Endothelial cell of umbilical vein (primary cell): Measurements from ENCODE around the gene KRTAP1-1. TPM values are rescaled to one million over a fixed set of nuclear protein-coding genes. Genes with fewer than 3 reads are reported as not detected.

Experiments
- BruUV-seq: library from RNA; stranded (reverse); fragments of 400-500 nt; replicated peaks from 2 replicates; lab custom pipeline; 2021; lab: Mats Ljungman, UMichigan
- CTCF ChIA-PET: fragments of 300-600, 350-600 bp; sonication (Branson Sonifier 250); formaldehyde crosslinking; loops from one replicate; lab custom pipeline; 2021; ENCODE audit warnings: antibody characterized with exemption, inconsistent platforms; lab: Charles Lee
- POLR2A ChIA-PET: fragments of 300-600, 350-600 bp; sonication (Branson Sonifier 250); formaldehyde crosslinking; loops from one replicate; lab custom pipeline; 2021; ENCODE audit warnings: antibody characterized with exemption, inconsistent platforms; lab: Charles Lee
- DNase-seq: peaks from one replicate; pipeline ENCODE4 v3.0.0-alpha.2; 2011; ENCODE audit warnings: low read depth, low spot score
- FAIRE-seq: peaks from 2 replicates; lab custom pipeline; 2011; peaks lifted over from hg19 to GRCh38; lab: Jason Lieb, UNC
- H2AFZ ChIP-seq: 2 replicates; pipeline ENCODE4 v1.6.0; 2012; ENCODE audit warnings: low read depth, low read length, control low read depth, inconsistent platforms
- H3K27ac ChIP-seq: 2 replicates; pipeline ENCODE4 v1.5.1; 2011; ENCODE audit warnings: low read depth, mild to moderate bottlenecking, control low read depth, low read length, moderate library complexity; ENCODE audit not compliant: insufficient read depth
- H3K27me3 ChIP-seq, 2 experiments: 2 replicates each; pipeline versions ENCODE4 v1.6.0 to v1.6.1; 2011; ENCODE audit warnings: low read length in 2 of 2, mixed read lengths in 1 of 2; ENCODE audit not compliant: control insufficient read depth in 2 of 2, insufficient read depth in 2 of 2
- H3K36me3 ChIP-seq, 2 experiments: 2 replicates in 1 of 2; 3 replicates in 1 of 2; pipeline ENCODE4 v1.5.1; 2011; ENCODE audit warnings: low read length in 2 of 2, mild to moderate bottlenecking in 1 of 2, moderate library complexity in 1 of 2; ENCODE audit not compliant: control insufficient read depth in 2 of 2, insufficient read depth in 2 of 2; ENCODE audit errors: extremely low read depth in 1 of 2
- H3K4me1 ChIP-seq: 3 replicates; pipeline ENCODE4 v1.5.1; 2011; ENCODE audit warnings: mild to moderate bottlenecking, low read length; ENCODE audit not compliant: control insufficient read depth, insufficient read depth; ENCODE audit errors: extremely low read depth
- H3K4me2 ChIP-seq: 2 replicates; pipeline ENCODE4 v1.6.1; 2011; ENCODE audit warnings: low read length, control low read depth, mixed read lengths; ENCODE audit not compliant: insufficient read depth
- H3K4me3 ChIP-seq, 3 experiments: fragments of 200-600 bp in 1 of 3; sonication (generic), shearing (Covaris generic) in 1 of 3; replicated peaks in 1 of 3; 2 replicates each; pipeline ENCODE4 v1.5.1; 2011 to 2016; ENCODE audit warnings: control low read depth in 3 of 3, low read length in 3 of 3, mild to moderate bottlenecking in 2 of 3, inconsistent platforms in 1 of 3, low read depth in 1 of 3, moderate library complexity in 1 of 3; ENCODE audit not compliant: insufficient read depth in 1 of 3
- H3K79me2 ChIP-seq: 2 replicates; pipeline ENCODE4 v1.6.0; 2012; ENCODE audit warnings: low read length, inconsistent platforms; ENCODE audit not compliant: control insufficient read depth, insufficient read depth
- H3K9ac ChIP-seq: replicated peaks from 2 replicates; pipeline ENCODE3; 2011; ENCODE audit warnings: low read length, control low read depth; ENCODE audit not compliant: insufficient read depth; ENCODE audit errors: extremely low read depth
- H3K9me1 ChIP-seq: replicated peaks from 3 replicates; pipeline ENCODE4 v1.6.0; 2011; ENCODE audit warnings: mild to moderate bottlenecking, low read length; ENCODE audit not compliant: control insufficient read depth, insufficient read depth; ENCODE audit errors: extremely low read depth
- H3K9me3 ChIP-seq: replicated peaks from 2 replicates; pipeline ENCODE4 v1.5.1; 2012; ENCODE audit warnings: low read length, inconsistent platforms; ENCODE audit not compliant: control insufficient read depth, insufficient read depth
- H4K20me1 ChIP-seq: replicated peaks from 2 replicates; pipeline ENCODE3; 2011; ENCODE audit warnings: mild to moderate bottlenecking, low read length; ENCODE audit not compliant: control insufficient read depth, insufficient read depth; ENCODE audit errors: extremely low read depth
- EZH2 ChIP-seq: IDR thresholded peaks from 2 replicates; pipeline ENCODE4 v1.6.1; 2012; ENCODE audit warnings: borderline replicate concordance, low read depth, mild to moderate bottlenecking, moderate library complexity, low read length, inconsistent platforms; ENCODE audit not compliant: severe bottlenecking
- GATA2 ChIP-seq: IDR thresholded peaks from 2 replicates; pipeline ENCODE4 v1.7.0; 2011; ENCODE audit warnings: low read depth, mild to moderate bottlenecking, moderate library complexity, mixed read lengths, low read length; ENCODE audit not compliant: insufficient read length, insufficient read depth
- JUN ChIP-seq: IDR thresholded peaks from 2 replicates; pipeline ENCODE4 v1.6.1; 2011; ENCODE audit warnings: borderline replicate concordance, low read depth; ENCODE audit not compliant: insufficient read length, insufficient read depth
- MYC ChIP-seq: IDR thresholded peaks from one replicate; pipeline ENCODE4 v1.6.1; 2011; ENCODE audit warnings: mild to moderate bottlenecking, low read depth, low read length
- POLR2A ChIP-seq: IDR thresholded peaks from 2 replicates; pipeline ENCODE4 v1.6.1; 2012; ENCODE audit warnings: low read depth, mild to moderate bottlenecking, control low read depth, low read length
- dilution Hi-C: fragments of 300-500 bp; cut with MboI; formaldehyde crosslinking; loops from one replicate; pipeline ENCODE4 v1.15.0; 2019; ENCODE audit warnings: low sequenced_read_pairs; ENCODE audit not compliant: extremely low pct_ligation_motif_present
- intact Hi-C: fragments of 100-400 bp; cut with micrococcal nuclease; formaldehyde crosslinking; loops from one replicate; pipeline ENCODE4 v1.10.0; 2022
- polyA plus RNA-seq, 4 experiments: library from polyadenylated mRNA; depleted of rRNA in 3 of 4; stranded (reverse) in 3 of 4; unstranded in 1 of 4; fragments of >200 nt; gene quantifications; 2 replicates each; pipeline versions ENCODE4 v1.2.1 to v1.2.3, GENCODE V29; 2011 to 2012; ENCODE audit warnings: missing spikeins in 1 of 4
- total RNA-seq: library from RNA; stranded (reverse); gene quantifications from 2 replicates; pipeline ENCODE4 v1.2.3, GENCODE V29; 2021
- TF ChIP-seq, protein P1 (sequence below), 2 donors: IDR thresholded peaks; 1 replicate in 1 of 2; 2 replicates in 1 of 2; pipeline ENCODE4 v1.5.1; 2011; ENCODE audit warnings: low read length in 2 of 2, mild to moderate bottlenecking in 2 of 2, moderate library complexity in 2 of 2, control low read depth in 1 of 2, inconsistent platforms in 1 of 2, low read depth in 1 of 2; ENCODE audit not compliant: insufficient read depth in 1 of 2; ENCODE audit errors: extremely low read depth in 1 of 2
- TF ChIP-seq, protein P2 (sequence below): IDR thresholded peaks from 2 replicates; pipeline ENCODE4 v1.6.1; 2011; ENCODE audit not compliant: insufficient read depth, insufficient read length

KRTAP1-1 gene
- total and polyA plus RNA-seq, 2 donors (not counting 3 experiments of a cell fraction or from before 2014, with no cell fraction given): not detected

DNA sequence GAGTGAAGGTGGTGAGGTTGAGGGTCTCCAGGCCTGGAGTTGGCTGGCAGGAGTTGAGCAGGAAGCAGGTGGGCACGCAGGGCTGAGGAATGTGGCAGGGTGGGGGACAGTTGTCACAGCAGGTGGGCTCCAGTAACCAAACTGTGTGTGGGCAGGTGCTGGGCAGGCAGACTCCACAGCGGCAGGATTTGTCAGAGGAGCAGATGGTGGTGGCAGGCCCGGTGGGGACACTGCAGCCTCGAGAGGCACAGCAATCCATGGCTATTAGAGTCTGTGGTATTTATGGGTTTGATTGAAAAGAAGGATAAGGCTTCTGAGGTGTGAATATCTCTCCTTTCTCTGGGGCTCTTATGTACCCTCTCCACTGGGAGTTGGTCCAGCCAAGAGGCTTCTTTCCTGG lies 47.4 kb downstream of the KRTAP1-1 start, which contains the start of gene KRTAP3-3:
Gene KRTAP3-3, minus strand, starts transcription at position 326 of the 400 bp plus-strand sequence. Its CDS starts 67 bp downstream, at position 259.
- H3K9ac ChIP-seq: no peak within 1 kb of the TSS
- H3K36me3 ChIP-seq: no peaks in the 10 kb centered on the region
- BruUV-seq: no TSS peak
- CTCF ChIA-PET: interaction anchor here (1.4 kb wide), 1 partner anchor 30 kb away, joined by 3 read pairs; no protein-coding TSS in a partner anchor
- no peaks in the 10 kb centered on the region for H3K9me1 ChIP-seq
- no peak within 1 kb of the TSS for H3K4me2 ChIP-seq
- intact Hi-C loops: no loop called here
- H3K79me2 ChIP-seq: no peaks in the 10 kb centered on the region
- FAIRE-seq (no peak), DNase-seq (no peak)
- no peak within 1 kb of the TSS for H3K4me3 ChIP-seq
- no peaks in the 10 kb centered on the region for H3K4me1 ChIP-seq
- peaks cover 2 to 3% of the 10 kb centered on the region in 2 experiments for H3K27me3 ChIP-seq
- TF ChIP-seq GATA2 (no peak), JUN (no peak), EZH2 (no peak), POLR2A (no peak), MYC (no peak)
- TF ChIP-seq, protein P1, sequence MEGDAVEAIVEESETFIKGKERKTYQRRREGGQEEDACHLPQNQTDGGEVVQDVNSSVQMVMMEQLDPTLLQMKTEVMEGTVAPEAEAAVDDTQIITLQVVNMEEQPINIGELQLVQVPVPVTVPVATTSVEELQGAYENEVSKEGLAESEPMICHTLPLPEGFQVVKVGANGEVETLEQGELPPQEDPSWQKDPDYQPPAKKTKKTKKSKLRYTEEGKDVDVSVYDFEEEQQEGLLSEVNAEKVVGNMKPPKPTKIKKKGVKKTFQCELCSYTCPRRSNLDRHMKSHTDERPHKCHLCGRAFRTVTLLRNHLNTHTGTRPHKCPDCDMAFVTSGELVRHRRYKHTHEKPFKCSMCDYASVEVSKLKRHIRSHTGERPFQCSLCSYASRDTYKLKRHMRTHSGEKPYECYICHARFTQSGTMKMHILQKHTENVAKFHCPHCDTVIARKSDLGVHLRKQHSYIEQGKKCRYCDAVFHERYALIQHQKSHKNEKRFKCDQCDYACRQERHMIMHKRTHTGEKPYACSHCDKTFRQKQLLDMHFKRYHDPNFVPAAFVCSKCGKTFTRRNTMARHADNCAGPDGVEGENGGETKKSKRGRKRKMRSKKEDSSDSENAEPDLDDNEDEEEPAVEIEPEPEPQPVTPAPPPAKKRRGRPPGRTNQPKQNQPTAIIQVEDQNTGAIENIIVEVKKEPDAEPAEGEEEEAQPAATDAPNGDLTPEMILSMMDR (IDR thresholded peaks at IDR 0.05; ENCODE audit: extremely low read depth in 1 of 2, insufficient read depth in 1 of 2, low read depth in 1 of 2, low read length in 2 of 2): no peak
- TF ChIP-seq, protein P2, sequence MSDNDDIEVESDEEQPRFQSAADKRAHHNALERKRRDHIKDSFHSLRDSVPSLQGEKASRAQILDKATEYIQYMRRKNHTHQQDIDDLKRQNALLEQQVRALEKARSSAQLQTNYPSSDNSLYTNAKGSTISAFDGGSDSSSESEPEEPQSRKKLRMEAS: no peak
- no peaks in the 10 kb centered on the region for H3K9me3 ChIP-seq
- H4K20me1 ChIP-seq: no peaks in the 10 kb centered on the region
- H2AFZ ChIP-seq: no peak within 1 kb of the TSS
- dilution Hi-C loops: no loop called here
- POLR2A ChIA-PET: no interaction called here
- H3K27ac ChIP-seq: no peak within 1 kb of the TSS
